Activated CD4-positive, alpha-beta T cell treated with anti-CD3 and anti-CD28 coated beads, Interleukin-2, amount 50 U/mL, for 24 hours (primary cell): ENCODE results near the gene CLCN3.
"Not testable (repeated sequence)": the region's sequence is repeated elsewhere in the genome, so short reads cannot be mapped to it uniquely, and the experiment has no call there.

Source experiments
- DNase-seq, 2 donors: peaks; one replicate each; pipeline ENCODE4 v3.0.0-alpha.2; 2020; ENCODE audit warnings: low read depth in 1 of 2, low spot score in 1 of 2

CLCN3 gene

GRCh38 chr4:169619958-169620879 lies at the start of gene CLCN3:
Gene CLCN3 (plus strand): TSS chr4:169620578. CDS start chr4:169635929, 15,351 bp downstream.
- peak; percentile 68 to 83 for DNase-seq

- DNase-seq: not testable (repeated sequence)
Measured at GRCh38 chr4:169571012-169571411, 49.4 kb upstream of the CLCN3 start.

DNA sequence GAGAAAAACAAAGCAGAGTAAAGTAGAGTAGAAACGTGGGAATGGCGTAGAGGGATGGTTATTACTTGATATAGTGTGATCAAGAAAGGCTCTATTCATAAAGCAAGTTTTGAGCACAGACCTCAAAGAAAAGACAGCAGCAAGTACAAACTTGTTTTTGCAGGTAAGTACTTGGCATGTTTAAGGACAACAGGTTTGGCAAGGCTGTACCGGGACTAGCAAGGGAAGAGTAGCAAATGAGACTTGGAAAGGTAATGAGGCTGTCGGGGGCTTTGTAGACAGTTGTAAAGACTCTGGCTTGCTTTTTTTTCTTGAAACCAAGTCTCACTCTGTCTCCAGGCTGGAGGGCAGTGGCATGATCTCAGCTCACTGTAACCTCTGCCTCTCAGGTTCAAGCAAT lies 48.9 kb upstream of the CLCN3 start:
- DNase-seq: no peak

GRCh38 chr4:169573889-169574288 lies 46.5 kb upstream of the CLCN3 start:
- DNase-seq: no peak

DNA sequence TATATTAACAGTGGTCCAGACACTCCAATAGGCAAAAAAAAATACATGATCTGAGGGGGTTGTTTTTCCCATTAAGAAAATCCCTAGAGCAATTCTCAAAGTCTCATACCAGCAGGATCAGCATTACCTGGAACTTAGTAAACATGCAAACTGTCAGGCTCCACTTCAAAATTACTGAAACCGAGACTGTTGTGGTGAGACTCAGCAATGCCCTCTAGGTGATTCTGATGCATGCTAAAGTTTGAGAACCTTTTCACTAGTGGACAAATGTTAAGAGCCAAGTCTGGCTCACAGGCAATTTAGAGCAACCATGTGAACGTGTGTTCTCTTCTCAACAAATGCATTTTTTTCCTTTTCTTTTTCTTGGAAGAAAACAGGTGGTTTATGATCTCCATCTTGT lies 38.2 kb upstream of the CLCN3 start:
- no peak for DNase-seq

DNA sequence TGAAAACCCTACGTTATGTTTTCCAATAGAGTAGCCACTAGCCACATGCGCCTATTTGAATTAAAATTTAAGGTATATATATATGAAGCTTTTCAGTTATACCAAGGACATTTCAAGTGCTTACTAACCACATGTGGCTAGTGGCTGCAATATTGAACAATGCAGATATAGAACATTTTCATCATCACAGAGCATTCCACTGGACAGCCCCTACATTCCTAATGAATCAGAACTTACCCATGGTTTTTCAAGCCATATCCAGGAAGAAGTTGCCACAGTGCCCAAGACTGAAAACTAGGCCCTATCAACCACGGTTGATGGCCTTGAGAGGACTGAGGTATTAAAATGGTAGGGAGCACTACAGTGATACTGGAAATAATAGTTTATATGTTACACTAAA lies 37.7 kb upstream of the CLCN3 start:
- no peak for DNase-seq

DNA sequence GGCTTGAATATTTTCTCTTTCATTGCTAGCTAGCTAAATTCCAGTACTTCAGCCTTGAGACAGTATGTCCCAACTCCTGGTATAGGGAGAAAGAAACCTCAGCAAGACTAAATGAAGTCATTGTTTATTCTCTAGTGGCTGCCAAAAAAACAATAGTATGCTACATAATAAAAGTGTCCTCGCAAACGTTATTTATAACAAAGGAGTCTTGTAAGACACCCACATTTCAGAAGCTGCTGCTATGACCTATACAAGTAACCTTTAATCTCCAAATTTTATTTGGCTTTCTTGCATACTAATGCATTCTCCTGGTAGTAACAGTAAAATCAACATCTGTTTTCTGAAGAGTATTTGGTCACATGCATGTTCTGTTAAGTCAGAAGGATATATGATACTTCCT lies 36.8 kb upstream of the CLCN3 start:
- DNase-seq: no peak

DNA sequence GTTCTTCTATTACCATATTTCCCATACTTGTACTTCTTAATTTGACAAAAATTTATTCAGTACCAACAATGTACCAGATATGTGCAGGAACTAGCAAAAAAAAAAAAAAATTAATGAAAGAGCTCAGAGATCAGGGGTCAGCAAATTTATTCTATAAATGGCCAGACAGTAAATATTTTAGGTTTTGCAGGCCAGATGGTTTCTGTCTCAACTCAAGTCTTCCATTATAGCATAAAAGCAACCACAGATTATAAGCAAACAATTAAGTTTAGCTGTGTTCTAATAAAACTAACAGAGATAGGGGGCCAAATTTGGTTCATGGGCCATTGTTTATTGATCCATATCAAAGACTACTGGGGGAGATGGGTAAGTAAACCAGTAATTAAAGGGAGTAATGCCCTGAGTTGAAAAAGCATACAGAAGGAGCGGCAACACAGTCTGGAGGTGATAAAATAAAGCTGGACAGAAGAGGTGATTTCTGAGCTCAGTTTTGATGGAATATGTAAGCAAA lies 27.3 kb upstream of the CLCN3 start:
- DNase-seq: no peak

DNA sequence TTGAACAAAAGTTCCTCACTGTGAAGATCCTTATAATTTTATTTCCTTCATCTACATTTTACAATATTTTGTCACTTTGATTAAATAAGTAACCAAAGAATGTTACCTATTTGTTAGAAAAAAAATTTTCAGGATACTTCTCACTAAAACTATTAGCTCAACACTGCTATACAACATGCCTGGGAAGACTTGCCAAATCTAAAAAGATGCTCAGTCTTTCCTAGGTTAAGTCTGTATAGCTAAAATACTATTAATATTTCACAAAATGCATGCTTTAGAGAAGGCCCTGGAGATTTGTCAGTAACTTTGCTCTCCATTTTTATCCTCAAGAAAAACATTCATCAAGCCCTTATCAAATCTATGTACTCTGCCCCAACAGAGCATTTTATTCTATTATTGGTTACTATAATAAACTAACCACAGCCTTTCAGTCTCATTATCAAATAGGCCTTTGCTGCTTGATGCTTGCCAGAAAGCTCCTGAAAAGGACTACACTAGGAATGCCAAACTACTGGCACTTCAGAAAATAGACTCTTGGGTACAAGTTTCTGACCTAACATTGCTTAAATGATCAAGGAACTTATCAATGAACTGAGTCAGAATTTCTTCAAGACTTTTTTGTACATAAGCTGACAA lies 25.7 kb upstream of the CLCN3 start:
- DNase-seq: no peak

GRCh38 chr4:169601016-169601771 lies 19.2 kb upstream of the CLCN3 start:
- DNase-seq: no peak

DNA sequence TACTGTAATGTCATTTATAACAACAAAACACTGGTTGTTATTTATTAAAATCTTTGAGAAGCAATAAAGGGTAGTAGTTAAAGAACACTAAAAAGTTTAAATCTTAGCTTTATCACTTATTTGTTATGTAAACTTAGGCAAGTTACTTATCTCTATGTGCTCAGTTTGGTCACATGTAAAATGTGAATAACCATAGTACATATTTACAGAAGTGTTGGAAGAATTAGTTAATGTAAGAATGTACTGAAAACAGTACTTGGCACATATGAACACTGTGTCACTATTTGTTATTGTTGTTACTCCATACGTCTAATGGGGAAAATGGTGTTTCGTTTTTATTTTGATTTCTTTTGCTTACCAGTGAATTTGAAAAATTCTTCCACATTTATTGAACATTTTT lies 17.1 kb upstream of the CLCN3 start:
- DNase-seq: no peak

DNA sequence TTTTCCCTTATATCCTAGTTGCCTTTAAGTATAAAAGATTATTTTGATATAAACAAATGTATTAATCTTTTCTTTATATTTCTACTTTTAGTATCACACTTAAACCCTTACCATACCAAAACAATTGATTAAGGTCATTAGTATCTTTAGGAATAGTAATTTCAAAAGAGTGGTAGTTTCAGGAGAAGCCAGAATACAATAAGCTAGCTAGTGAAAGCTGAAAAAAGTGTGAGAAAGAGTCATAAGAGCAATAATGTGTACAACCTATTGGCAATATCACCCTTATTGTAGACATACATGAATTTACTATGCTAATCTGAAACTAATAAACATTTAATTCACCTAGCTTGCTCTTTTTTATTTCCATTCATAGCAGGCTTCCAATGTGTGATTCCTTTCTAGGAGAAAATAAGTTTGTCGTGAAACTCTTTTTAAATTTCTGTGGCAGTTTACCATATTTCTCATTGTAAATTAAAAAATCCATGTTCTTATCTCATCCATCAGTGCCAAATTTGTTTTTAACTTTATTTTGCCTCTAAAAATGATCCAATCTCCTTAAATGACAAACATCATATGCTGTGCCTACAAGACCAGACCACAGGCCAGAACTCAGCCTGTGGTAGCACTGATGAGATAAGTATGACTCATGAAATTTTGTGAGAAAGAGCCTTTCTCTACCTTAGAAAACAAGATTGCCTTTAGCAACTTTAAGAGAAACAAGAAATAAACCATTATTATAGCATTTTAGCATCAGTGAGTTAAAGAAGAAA lies 16.1 kb upstream of the CLCN3 start:
- no peak for DNase-seq

DNA sequence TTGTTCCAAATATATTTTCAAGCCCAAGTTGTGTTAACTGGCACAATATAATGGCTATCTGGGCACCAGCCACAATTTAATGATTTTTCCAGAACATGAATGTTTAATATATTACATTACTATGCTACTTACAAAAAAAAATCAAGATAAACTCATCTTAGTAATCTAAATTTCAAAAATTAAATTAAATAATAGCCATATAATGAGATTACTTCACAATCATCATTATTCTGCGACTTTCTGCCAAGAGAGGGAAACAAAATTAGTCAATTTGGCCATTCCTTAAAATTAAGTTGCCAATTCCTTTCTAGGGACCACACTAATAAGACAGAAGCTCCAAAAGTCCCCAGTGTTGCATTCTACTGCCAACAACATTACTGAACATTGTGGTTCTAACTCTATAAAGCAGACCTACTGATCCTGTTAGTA lies 15.5 kb upstream of the CLCN3 start:
- DNase-seq: no peak

GRCh38 chr4:169611157-169611556 lies 9.2 kb upstream of the CLCN3 start:
- DNase-seq: no peak

DNA sequence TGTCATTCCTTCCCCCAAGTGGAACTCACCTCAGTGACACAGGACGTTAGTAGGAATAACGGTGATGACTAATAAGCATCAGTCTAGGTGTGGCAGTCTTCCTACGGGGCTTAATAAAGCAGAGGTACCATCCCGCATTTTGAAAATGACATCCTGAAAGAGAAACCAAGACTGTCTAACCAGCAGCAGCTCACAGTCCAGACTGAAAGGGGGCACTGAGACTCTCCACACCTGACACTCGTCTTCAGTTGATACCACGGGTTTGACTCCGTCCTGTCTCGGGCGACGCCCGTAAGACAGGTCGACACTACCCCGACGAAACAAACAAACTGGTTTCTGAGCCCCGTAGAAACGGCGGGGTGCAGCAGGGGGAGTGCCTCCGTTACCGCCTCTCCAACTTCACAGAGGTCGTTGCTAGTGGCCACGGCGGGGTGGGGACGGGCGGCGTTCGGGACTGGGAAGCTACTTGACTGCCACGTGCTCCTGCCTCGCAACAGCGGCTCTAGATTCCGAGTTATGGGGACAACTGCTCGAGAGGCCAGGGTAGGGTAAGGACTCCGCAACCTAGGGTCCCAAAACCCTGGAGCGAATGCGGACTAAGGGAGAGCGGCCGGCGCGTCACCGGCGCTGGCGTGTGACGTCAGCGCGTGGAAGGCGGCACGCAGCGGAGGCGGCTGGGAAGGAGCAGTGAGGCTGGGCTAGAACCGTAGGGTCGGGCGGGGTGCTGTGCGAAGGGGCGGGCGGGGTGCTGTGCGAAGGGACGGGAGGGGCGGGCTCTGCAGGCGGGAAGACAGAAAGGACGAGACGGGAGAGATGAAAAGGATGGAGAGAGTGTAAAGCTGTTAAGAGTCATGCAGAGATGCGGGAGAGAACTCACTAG lies 8.1 kb upstream of the CLCN3 start, which contains the start of gene NEK1:
TSS of gene NEK1 (minus strand) at position 593 of the 880 bp plus-strand sequence. CDS start 9,953 bp downstream, outside the sequence.
- DNase-seq: peak; percentile 75 to 87

GRCh38 chr4:169612871-169613859 lies 7.2 kb upstream of the CLCN3 start:
- peak; percentile 25 to 48 for DNase-seq

DNA sequence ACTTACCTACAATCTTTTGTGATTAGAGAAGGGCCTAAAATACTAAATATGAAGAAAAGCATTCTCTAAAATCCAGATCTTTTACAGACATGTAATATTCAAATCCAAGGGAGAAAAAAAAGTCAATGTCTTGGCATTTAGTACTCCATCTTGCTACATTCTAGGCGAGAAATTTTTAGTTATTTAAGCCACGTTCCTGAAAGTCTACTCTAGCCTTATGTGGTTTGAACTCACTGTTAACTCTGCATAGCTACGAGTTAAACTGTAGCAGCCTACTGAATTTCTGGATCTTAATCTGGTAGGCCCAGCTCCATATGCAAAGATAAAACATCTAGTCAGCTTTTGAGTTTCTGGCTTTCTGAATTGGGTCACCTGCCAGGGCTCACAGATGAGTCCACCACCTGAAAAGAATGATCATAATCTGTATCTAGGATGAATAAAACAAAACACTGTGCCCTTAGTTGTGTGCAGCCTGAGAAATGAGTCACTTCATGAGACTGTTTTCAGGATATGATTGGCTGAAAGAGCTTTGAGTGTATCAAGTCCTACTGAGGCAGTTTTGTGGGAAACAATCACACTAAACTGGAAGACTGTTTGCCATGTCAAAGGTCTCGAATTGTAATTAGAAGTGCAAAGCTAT lies 4.8 kb upstream of the CLCN3 start:
- DNase-seq: no peak

GRCh38 chr4:169616846-169617245 lies 3.5 kb upstream of the CLCN3 start:
- no peak for DNase-seq
